ENCODE results near the gene HINT3.

The HINT3 gene

GRCh38 chr6:125952764-125953501 is 3.6 kb upstream of the HINT3 start:
- Histone ChIP-seq H3K27ac (no peak overlapping the region), H3K9ac (no peak overlapping the region), H3K36me3 (no peaks in the 10 kb centered on the region), H3K9me3 (replicated peaks in 1 of 11) (peaks cover 0 to 9% (median 5%) of the 10 kb centered on the region in 11 experiments; a peak in 9 of 22 replicates), H3K4me3 (no peak overlapping the region), H4K20me1 (no peaks in the 10 kb centered on the region), H3K27me3 (no peaks in the 10 kb centered on the region), H3K4me1 (peaks cover 10 to 34% (median 11%) of the 10 kb centered on the region in 10 experiments), H3K4me2 (no peak overlapping the region)
- TF ChIP-seq Cebpa-rat (IDR thresholded peaks at IDR 0.05) = no peak

DNA sequence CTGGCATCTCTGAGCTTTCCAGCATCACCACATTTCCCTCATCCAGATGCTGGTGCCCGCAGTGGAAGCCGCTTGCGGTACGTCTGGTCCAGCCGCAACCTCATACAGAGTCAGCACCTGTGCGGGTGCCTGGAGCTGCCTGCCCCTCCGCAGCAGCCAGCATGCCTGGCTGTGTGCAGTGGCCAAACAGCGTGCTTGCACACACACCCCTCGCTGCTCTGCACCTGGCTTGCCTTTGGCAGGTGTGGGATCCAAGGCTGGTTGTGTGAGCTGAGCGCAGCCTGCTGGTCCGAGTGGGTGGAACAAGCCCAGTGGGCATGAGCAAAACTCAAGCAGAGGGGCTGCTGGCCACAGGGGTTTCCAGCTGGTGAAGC is 3.1 kb upstream of the HINT3 start:
- TF ChIP-seq Cebpa-rat (IDR thresholded peaks at IDR 0.05) = no peak

GRCh38 chr6:125954735-125955339 is 1.7 kb upstream of the HINT3 start:
- H3K36me3 ChIP-seq = peaks cover 0 to 9% (median 0%) of the 10 kb centered on the region in 11 experiments; a peak in 2 of 22 replicates
- H4K20me1 ChIP-seq = no peaks in the 10 kb centered on the region; a peak in 1 of 22 replicates
- H3K27ac ChIP-seq = no peak overlapping the region
- no peaks in the 10 kb centered on the region for H3K27me3 ChIP-seq
- TF ChIP-seq Cebpa-rat (IDR thresholded peaks at IDR 0.05) = no peak
- H3K4me1 ChIP-seq = peaks cover 21 to 34% (median 25%) of the 10 kb centered on the region in 10 experiments
- no peak overlapping the region for H3K9ac ChIP-seq
- no peak overlapping the region for H3K4me2 ChIP-seq
- H3K4me3 ChIP-seq = no peak overlapping the region
- H3K9me3 ChIP-seq (replicated peaks in 1 of 11) = peaks cover 0 to 9% (median 5%) of the 10 kb centered on the region in 11 experiments; a peak in 9 of 22 replicates

More for the DNA sequence above, 3.1 kb upstream of the HINT3 start:
- no peak overlapping the region for H3K9ac ChIP-seq
- no peaks in the 10 kb centered on the region for H3K36me3 ChIP-seq
- no peak overlapping the region for H3K4me3 ChIP-seq
- no peaks in the 10 kb centered on the region for H4K20me1 ChIP-seq
- no peaks in the 10 kb centered on the region for H3K27me3 ChIP-seq
- H3K9me3 ChIP-seq (replicated peaks in 1 of 11) = peaks cover 0 to 9% (median 5%) of the 10 kb centered on the region in 11 experiments; a peak in 9 of 22 replicates
- no peak overlapping the region for H3K4me2 ChIP-seq
- H3K4me1 ChIP-seq = peaks cover 16 to 34% (median 17%) of the 10 kb centered on the region in 10 experiments
- no peak overlapping the region for H3K27ac ChIP-seq

GRCh38 chr6:125955973-125956372 is 597 bp upstream of the HINT3 start:
- Histone ChIP-seq H3K4me1 (peaks cover 21 to 38% (median 25%) of the 10 kb centered on the region in 10 experiments), H3K9me3 (replicated peaks in 1 of 11) (peaks cover 0 to 9% (median 5%) of the 10 kb centered on the region in 11 experiments; a peak in 9 of 22 replicates), H3K27ac (peak overlapping the region in 10 of 11 experiments; percentile 82 to 90 (median 86); a peak in 20 of 22 replicates), H3K4me2 (peak overlapping the region; percentile 52 to 94 (median 90)), H3K36me3 (peaks cover 0 to 14% (median 2%) of the 10 kb centered on the region in 11 experiments; a peak in 8 of 22 replicates), H3K4me3 (peak overlapping the region; percentile 77 to 95 (median 87)), H3K9ac (peak overlapping the region; percentile 86 to 93 (median 89); a peak in 21 of 22 replicates), H3K27me3 (no peaks in the 10 kb centered on the region), H4K20me1 (peaks cover 0 to 3% (median 0%) of the 10 kb centered on the region in 11 experiments; a peak in 1 of 22 replicates)
- no peak for TF ChIP-seq Cebpa-rat (IDR thresholded peaks at IDR 0.05)

DNA sequence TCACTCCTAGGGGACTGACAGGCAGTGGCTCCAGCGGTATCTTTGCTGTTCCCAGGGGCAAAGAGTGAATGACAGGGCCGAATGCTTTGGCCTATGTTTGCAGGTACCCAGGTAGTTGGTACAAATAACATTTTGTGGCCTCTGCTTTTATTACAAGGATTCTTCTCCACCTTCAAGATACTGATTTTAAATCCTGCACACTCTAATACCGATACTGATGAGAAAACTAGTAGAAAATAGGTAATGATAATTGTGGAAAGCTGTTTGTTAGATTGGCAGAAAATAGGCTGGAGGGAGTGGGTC is 772 bp downstream of the HINT3 start:
- peak overlapping the region; percentile 81 to 90 (median 86) for H3K27ac ChIP-seq
- H3K4me2 ChIP-seq = peak overlapping the region; percentile 76 to 94 (median 90)
- H4K20me1 ChIP-seq = peaks cover 0 to 11% (median 0%) of the 10 kb centered on the region in 11 experiments; a peak in 2 of 22 replicates
- peak overlapping the region; percentile 77 to 95 (median 87) for H3K4me3 ChIP-seq
- H3K9ac ChIP-seq = peak overlapping the region; percentile 86 to 93 (median 89)
- H3K9me3 ChIP-seq (replicated peaks in 1 of 11) = peaks cover 0 to 9% (median 5%) of the 10 kb centered on the region in 11 experiments; a peak in 9 of 22 replicates
- TF ChIP-seq Cebpa-rat (IDR thresholded peaks at IDR 0.05) = no peak
- no peaks in the 10 kb centered on the region for H3K27me3 ChIP-seq
- peaks cover 0 to 20% (median 10%) of the 10 kb centered on the region in 11 experiments; a peak in 12 of 22 replicates for H3K36me3 ChIP-seq
- H3K4me1 ChIP-seq = peaks cover 21 to 34% (median 25%) of the 10 kb centered on the region in 10 experiments

GRCh38 chr6:125957845-125958244 is 1.3 kb downstream of the HINT3 start:
- H4K20me1 ChIP-seq = peaks cover 0 to 16% (median 0%) of the 10 kb centered on the region in 11 experiments; a peak in 3 of 22 replicates
- H3K27ac ChIP-seq = peak overlapping the region; percentile 81 to 90 (median 86)

GRCh38 chr6:125959041-125959440 is 2.5 kb downstream of the HINT3 start:
- TF ChIP-seq Cebpa-rat (IDR thresholded peaks at IDR 0.05) = no peak
- Histone ChIP-seq H4K20me1 (peaks cover 0 to 28% (median 0%) of the 10 kb centered on the region in 11 experiments; a peak in 4 of 22 replicates), H3K36me3 (peaks cover 0 to 20% (median 10%) of the 10 kb centered on the region in 11 experiments; a peak in 12 of 22 replicates), H3K4me1 (peaks cover 22 to 30% (median 27%) of the 10 kb centered on the region in 10 experiments), H3K27ac (0 out of 22 replicates have a peak overlapping the region, but pooled peaks of 2 of the 11 experiments have one; percentile 84 to 86), H3K27me3 (no peaks in the 10 kb centered on the region), H3K4me3 (no peak overlapping the region; a peak in 1 of 20 replicates), H3K4me2 (peak overlapping the region; percentile 76 to 94 (median 90); a peak in 21 of 22 replicates), H3K9ac (no peak overlapping the region), H3K9me3 (replicated peaks in 1 of 11) (no peaks in the 10 kb centered on the region)

More at GRCh38 chr6:125957845-125958244, 1.3 kb downstream of the HINT3 start:
- peaks cover 21 to 30% (median 25%) of the 10 kb centered on the region in 10 experiments for H3K4me1 ChIP-seq
- H3K9ac ChIP-seq = peak overlapping the region; percentile 86 to 93 (median 89)
- H3K36me3 ChIP-seq = peaks cover 0 to 20% (median 10%) of the 10 kb centered on the region in 11 experiments; a peak in 12 of 22 replicates
- peaks cover 0 to 4% (median 1%) of the 10 kb centered on the region in 11 experiments; a peak in 9 of 22 replicates for H3K9me3 ChIP-seq (replicated peaks in 1 of 11)
- no peaks in the 10 kb centered on the region for H3K27me3 ChIP-seq
- peak overlapping the region; percentile 76 to 94 (median 90) for H3K4me2 ChIP-seq
- peak overlapping the region; percentile 77 to 95 (median 87) for H3K4me3 ChIP-seq
- no peak for TF ChIP-seq Cebpa-rat (IDR thresholded peaks at IDR 0.05)

- Histone ChIP-seq H3K27ac (no peak overlapping the region), H4K20me1 (peaks cover 0 to 48% (median 0%) of the 10 kb centered on the region in 11 experiments; a peak in 4 of 22 replicates), H3K9ac (no peak overlapping the region), H3K4me2 (no peak overlapping the region), H3K4me1 (peaks cover 18 to 26% (median 23%) of the 10 kb centered on the region in 10 experiments), H3K36me3 (peaks cover 0 to 20% (median 10%) of the 10 kb centered on the region in 11 experiments; a peak in 12 of 22 replicates), H3K4me3 (no peak overlapping the region), H3K27me3 (no peaks in the 10 kb centered on the region), H3K9me3 (replicated peaks in 1 of 11) (no peaks in the 10 kb centered on the region)
- TF ChIP-seq Cebpa-rat (IDR thresholded peaks at IDR 0.05) = no peak
These were observed 4.5 kb downstream of the HINT3 start for GRCh38 chr6:125961117-125961516.

Data from BLaER1 treated with 17β-estradiol and CSF1 and Interleukin-3, amounts not matched to agents 10 nM and 100 nM (cell line).